Activated gamma-delta T cell treated with anti-CD3 and anti-CD28 coated beads, Interleukin-2, amount 50 U/mL, for 16 hours (primary cell): ENCODE results near the gene CAV1.

Experiments used
- DNase-seq: peaks from one replicate; pipeline ENCODE4 v3.0.0-alpha.2; 2020; ENCODE audit warnings: low read depth

Gene CAV1

DNA sequence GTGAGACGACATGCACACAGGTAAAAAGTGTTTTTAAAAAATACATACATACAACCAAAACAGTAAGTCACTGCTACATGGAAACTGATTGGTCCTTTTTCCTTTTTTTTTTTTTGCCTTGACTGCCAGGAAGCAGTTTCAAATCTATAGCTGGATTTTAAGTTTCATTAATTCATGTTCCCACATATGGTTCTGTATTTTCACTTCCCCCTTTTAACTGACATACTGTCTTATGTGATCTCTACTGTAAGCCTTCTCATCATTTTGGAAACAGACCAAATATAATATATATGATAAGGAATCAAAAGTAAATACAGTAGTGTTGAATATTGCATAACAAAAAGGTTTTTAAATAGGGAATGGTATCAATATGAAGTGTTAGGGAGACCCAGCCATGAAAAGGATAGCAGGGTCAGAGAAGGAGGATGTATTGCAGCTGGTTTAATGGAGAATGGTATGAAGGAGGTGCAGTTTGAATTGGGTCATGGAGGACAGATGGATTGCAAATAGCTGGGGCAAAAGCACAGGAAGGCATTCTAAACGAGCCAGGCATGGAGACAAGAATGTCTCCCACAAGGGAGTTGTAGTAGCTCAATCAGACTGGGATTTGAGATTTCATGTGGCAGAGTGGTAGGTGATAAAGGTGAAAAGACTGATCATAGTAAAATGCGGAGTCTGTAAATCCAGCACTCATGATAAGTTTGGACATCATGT is 5.4 kb downstream of the CAV1 start:
- DNase-seq: no peak

DNA sequence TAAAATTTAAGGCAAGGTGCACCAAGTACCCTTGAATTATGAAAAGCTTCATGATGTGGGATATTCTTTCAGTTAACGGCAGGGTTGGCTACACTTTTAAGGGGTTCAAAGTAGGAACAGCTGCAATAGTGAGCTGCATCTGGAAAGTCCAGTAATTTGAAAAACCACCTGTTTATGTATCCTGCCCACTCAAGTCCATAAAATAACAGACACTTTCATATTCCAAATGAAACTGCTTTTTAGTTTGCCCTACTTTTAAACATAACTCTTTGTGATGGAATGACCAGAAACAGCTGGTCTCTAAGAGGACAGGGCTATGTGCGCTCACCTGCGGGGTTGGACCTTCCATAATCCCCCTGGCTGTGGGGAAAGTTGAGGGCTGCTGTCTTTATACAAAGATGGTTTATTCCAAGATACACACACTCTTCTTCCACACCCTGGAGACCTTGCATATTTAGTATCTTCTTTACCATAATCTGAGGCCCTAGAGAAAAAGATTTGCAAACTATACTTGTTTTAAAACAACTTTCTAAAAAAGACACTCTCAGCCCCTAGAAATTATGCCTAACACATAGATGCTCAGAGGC is 7.4 kb downstream of the CAV1 start:
- no peak for DNase-seq

DNA sequence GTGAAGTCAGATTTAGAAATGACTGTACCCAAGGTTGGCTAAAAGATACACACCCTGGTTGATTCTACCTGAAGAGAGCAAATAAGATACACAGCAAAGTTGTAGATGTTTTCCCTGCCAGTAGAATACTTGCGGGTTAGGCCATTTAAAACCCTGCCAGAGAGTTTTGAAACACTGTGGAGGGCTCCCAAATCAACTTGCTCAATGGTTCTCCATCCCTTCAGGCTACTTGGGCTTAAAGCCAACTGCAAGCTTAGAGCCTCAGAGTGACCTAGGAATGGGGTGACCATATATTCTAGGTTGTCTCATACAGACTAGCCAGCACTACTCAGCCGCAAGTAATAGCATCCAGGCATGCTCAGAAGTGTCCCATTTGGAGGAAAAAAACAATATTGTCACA is 10.0 kb downstream of the CAV1 start:
- DNase-seq: no peak

DNA sequence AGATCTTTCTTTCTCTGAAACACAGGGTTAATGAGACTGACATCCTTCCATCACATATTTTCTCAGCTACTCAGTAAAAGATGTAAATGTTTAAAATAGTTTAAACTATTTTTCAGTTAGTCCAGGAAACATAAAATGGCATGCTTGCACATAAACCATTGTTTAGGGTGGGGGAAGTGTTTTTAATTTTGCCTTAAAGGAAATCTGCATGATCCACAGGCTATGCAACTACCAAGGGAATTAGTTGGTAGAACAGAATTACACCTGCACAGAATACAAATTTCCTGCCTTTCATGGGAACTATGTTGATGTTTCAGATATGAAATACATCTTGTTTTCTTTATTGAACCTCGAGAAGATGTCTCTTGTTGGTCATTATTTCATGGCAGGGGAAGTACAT is 10.6 kb downstream of the CAV1 start:
- DNase-seq: no peak

DNA sequence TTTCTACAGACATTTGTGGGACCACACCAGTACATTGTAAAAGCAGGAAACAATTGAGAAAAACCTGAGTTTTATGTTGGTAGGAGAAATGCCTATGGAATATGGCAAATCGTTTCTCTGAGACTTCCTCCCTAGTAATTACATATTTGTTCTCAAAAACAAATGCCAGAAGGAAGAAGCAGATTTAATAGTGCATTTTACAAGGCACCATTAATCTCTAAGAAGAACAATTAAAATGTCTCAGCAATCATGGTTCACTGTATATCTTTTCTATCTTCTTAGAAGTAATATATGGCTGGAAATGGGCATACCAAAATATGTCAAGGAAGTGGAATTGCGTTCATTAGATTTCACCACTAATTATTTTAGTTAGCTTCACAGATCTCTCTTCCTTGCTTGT is 13.3 kb downstream of the CAV1 start:
- no peak for DNase-seq

DNA sequence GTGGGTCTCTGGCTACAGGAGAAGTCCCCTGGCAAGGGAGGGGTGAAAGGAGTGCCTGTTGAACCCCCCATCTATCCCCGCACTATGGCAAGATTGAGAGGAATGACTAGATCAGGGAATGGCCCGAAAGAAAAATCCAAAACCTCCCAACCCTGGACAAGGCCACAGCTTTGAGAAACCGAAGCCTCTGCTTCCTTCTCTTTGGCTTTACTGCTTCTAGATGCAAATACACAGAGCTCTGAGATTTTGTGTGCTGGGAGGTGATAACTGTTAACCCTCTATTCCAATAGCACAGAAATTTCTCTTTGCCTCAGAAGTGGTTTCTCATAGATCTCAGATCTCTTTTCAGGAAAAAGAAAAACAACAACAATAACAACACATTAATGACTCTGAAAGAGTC is 15.0 kb downstream of the CAV1 start:
- no peak for DNase-seq

DNA sequence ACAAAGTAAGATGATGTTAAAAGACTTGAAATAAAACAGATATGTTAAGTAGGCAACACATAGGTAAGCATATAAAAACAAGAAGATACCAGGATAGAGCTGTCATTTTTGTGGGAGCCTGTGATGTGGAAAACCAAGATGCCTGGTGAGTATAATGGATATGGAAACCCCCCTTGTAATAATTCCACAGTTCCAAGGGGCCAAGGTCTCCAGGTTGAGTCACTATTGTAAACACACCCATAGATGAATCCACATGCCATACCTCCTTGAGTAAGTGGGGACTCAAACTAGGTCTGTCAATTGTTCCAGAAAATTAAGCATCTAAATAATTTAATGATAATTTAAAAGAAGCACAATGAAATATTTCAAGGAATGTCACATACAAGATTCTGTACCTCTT is 15.9 kb downstream of the CAV1 start:
- DNase-seq: no peak

DNA sequence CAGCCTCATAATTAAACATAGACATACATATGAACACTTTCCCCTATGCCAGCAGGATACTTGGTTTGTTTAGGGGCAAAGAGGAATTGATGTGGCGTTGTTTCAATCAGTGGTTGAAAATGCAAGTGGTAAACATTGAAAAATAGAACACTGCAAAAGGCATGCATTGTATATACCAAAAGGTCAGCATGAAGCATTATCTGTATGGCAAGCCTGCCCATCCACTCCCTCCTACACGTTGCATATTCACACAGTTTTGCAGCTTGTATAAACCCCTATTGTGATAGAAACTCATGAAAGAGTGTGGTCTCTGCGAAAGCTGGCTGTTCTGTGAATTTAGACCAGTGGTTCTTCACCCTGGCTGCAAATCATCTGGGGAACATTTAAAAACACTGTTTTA is 17.1 kb downstream of the CAV1 start:
- DNase-seq: no peak

DNA sequence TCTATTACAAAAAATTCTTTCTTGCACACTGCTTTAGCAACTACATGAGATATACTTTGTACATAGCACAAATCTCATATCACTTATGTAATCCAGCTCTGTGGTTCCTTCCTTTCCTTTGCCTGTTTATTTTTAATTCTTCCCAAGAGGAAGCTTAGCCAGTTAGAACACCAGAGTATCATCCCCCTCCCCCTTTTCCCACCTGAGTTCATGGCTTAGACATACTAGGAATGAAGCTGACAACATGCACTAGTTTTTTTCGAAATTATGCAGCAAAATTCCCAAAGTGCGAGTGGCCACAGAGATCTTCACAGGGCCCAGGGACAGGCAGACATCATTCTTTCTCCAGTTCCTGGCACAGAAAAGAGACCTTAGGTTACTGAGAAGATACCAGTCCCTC is 17.8 kb downstream of the CAV1 start:
- no peak for DNase-seq

DNA sequence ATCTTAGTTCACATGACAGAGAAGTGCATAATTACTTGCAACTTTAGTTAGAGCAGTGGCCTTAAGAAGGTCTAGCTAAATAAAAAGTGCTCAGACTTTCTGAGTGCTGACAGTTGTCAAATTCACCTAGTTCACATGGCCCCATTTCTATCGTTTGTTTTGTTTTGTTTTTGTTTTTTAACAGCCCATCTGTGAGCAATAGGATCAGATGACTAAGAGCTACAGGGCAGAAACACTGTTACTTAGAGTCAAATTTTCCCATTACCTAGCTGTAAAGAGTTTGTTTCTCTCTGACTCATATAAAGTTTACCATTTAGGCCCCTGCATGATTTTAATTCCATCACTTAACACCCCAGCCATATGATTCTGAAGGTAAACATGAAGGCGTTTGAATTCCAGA is 18.8 kb downstream of the CAV1 start:
- DNase-seq: no peak

DNA sequence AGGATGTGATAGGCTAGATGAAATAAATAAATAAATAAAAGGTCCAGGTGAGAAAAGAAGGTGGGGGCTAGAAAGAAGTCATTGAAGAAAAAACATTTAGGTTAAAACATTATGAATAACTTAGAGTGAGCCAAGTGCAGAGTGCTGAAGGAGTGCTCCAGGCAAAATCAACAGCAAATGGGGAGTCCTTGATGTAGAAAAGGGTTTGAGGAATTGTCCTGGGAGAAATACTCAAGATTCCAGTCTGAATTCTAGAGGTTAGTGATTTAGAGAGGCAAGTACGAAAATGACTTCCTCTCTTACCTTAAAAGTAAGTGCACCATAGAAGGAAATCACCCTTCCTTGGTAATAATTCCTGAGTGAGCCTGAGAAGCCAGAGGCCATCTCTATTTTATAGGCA is 19.7 kb downstream of the CAV1 start:
- no peak for DNase-seq

DNA sequence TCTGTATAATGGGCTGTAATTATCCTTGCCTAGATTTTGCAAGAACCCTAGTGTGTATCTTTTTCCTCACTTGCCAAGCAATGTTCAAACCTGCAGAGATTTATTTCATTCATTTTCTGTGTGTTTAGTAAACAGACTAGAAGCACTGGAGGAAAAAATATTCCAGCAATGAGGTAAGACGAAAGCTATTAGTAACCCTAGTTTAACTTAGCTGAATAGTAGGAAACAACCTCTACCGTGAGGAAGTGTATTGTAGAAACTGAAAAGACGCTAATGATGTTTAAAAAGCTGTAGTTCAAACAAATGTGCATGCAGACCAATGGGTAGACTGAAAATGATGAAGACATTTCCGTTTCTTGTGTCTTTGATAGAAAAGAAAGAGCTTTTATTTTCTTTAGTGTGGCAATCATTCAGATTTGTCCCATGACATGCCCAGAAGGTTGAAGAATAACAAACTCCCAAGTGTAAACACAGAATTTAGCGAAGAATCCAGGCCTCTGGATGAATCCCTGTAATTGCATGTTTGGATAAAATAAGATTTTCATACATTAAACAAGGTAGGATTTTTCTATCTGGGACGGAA is 20.7 kb downstream of the CAV1 start:
- DNase-seq: no peak

DNA sequence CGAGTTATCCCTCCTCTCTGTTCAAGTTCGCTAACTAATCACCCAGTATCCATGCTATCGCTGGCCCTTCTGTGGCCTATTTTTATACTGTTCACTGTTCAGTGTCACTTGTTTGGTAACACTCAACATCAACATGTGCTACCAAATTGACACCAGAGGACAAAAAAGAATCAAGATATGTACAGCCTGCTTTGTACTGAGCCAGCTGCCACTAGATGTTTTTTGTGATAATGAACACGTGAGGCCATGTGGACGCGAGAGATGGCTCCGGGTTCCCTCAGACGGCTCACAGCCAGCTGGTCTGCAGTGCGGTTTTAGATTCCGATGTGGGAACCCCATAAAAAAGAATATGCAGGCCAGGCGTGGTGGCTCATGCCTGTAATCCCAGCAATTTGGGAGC is 21.2 kb downstream of the CAV1 start:
- no peak for DNase-seq

DNA sequence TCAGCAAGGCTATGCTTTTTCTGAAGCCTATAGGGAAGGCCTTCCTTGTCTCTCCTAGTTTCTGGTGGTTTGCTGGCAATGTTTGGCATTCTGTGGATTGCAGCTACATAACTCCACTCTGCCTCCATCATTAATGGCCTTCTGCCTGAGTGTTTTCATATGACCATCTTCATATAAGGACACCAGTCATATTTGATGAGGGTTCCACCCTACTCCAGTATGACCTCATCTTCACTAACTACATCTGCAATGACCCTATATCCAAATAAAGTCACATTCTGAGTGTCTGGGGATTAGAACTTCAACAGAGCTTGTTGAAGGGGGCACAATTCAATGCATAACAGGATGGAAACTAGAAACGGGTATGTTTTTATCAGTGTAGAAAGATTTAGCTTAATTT is 22.1 kb downstream of the CAV1 start:
- no peak for DNase-seq

DNA sequence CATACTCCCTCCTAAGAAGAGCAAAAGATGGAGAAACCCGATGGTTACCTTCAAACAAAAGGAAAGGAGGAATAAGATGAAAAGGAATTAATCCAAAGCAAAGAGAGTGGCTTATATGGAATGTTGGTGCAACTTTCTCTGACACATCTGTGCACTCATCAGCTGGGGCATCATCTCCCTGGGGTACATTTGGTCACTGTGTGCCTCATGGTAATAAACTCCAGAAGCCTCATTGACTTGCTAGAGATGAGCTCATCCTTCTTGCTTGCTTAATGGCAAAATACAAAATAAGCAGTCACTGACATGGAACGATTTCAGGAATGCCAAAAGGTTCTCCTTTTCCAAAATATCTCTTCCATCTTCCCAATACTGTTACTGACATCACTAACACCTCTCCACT is 22.5 kb downstream of the CAV1 start:
- no peak for DNase-seq

DNA sequence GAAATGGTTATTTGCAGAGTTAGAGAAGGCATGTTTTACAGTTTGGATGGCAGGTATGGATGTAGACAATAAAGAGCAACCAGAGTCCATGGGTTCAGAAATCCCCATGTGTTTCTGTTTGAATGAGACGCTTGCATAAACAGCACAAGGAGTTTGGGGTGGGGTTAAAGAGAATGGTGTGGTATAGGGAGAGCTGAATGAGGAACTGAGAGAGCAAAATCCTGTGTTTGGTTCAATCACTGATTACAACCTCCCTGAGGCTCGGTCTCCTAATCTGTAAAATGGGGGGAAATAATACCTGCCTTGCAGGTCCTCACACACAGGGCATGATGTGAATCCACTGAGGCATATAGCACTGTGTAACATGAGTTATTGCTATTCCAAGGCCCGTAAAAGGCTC is 23.7 kb downstream of the CAV1 start:
- DNase-seq: no peak

DNA sequence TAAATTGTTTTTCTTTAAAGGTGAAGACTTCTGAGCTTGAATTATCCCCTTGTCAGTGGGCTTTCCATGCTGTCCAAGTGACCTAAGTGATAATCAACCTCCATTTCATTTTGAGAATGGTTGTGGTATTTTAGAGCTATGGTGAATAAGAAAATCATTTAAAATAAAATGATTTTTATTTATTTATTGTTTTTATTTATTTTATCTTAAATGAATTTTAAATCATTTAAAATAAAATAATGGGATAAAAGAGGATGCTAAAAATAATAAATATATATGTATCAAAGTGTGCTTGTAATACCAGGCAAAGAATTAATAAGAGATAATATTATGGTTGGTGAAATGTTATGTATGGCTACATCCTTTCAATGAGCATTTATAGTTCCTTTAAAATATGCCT is 24.5 kb downstream of the CAV1 start:
- DNase-seq: no peak

DNA sequence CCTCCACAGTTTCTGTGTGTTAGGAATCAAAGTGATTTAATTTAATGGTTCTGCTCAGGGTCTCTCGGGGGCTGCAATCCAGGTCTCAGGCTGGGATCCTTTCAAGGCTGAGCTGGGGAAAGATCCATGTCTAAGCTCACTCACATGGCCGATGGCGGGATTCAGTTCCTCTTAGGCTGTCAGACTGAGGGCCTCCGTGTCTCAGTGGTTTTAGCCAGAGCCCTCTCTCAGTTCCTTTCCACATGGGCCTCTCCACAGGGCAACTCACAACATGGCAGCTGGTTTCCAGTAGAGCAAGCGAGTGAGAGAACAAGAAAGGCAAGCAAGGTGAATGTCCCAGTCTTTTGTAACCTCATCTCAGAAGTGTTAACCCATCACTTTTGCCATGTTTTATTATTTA is 26.9 kb downstream of the CAV1 start:
- no peak for DNase-seq

DNA sequence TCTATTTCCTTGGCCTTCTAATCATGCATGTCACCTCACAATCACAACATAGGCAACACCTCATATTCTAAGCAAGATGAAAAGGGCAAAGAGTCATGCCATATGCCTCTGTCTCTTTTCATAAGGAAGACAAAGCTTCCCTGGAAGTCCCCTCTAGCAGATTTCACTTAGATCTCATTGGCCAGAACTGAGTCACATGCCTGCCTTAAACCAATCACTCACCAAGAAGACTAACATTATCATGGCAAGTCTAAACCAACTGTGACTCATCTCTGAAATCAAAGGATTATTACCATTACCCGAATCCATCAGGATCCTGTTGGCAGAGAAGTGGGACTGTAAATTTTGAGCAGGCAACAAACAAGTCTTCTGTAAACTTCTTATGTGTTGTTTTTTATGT is 27.8 kb downstream of the CAV1 start:
- no peak for DNase-seq

DNA sequence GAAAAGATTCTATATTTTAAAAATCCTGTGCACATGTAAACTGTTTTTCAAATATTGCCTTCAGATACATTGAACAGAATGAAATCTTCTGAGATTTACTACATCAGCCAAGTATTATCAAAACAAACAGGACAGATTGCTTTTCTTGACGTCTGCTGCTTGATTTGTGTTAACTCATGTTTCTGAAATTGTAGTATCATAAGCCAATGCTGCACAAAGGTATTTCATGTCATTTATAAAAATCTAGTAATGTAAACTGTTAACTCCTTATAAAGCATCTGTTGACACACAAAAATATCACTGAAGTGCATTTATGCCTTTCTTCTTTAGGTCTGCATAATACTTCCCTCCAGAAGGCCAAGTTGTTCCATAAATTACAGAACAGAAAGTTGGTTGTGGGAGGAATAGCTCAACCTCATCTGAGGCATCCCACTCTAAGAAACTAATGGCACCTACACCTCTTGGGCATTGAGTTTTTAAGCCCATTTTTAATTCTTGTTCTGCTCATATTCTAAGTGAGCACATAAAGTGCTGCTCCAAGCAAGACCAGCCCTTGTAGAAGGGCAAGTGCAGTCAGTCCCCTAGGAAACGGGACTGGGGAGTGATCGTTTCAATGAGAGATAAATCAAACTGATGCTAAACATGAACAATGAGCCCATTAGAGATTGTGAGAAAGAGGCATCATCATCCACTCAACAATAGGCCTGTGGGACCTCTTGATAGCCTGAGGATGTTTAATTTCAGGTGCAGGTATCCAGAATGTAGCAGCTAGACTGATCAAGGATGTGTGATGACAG is 28.5 kb downstream of the CAV1 start:
- no peak for DNase-seq

DNA sequence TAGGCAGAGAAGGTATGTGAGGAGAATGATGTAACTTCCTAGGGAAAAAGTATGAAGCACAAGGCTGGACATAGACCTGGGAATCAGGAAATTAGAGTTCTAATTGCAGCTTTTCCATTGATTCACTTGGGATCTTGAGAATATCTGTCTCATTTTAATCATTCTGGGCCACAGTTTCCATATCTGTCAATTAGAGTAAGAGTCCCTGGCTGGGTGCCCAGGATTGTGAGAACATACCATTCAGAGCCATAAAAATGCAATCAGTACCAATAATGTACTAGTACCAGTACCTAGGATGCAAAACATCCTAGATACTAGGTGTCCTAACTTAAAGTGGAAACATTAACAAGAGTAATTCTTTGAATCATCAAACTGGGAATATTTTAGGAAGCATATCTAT is 29.6 kb downstream of the CAV1 start:
- no peak for DNase-seq

DNA sequence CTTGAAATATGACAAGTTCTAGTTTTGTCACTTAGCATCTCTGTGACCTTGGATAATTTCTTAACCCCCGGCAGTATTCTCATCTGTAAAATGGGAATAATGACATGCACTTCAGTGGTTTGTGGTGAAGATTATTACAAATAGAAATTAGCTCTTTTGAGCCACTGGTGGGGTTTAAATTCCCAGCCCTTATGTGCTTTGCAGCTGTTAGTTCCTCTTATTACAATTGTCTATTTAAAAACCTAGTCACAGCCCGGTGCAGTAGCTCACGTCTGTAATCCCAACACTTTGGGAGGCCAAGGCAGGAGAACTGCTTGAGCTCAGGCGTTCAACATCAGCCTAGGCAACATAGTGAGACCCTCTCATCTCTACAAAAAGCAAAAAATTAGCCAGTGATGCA is 30.1 kb downstream of the CAV1 start:
- DNase-seq: no peak

DNA sequence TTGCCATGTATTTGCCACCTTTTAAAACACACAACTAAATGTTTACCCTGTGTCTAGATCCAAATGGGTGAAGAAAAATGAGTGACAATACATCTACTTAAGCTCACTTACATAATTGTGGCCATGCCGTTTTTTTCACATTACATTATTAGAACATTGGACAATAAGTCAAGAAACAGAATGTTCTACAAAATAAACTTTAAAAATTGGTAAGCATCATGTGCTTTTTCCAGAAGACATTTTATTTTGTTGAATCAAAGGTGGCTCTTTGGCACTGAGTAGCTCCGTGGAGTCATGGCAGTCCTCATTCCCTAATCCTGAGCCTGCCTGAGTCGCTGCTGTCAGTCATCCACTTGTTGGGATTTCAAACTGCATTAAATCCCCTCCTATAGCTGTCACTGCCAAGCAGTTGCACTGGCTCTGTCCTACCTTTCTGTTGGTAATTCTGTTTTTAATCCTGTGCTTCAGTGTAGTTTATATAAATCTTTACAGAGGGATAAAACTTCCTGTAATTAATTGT is 32.3 kb downstream of the CAV1 start:
- no peak for DNase-seq
